DOHH2 (cell line): ENCODE data around the gene GLDC.

Experiments
- CTCF ChIP-seq: fragments of 200-600 bp; sonication (generic); IDR thresholded peaks from one replicate; pipeline ENCODE4 v1.5.1; 2014; ENCODE audit warnings: antibody characterized with exemption, mild to moderate bottlenecking, low read depth, low read length; ENCODE audit not compliant: poor library complexity, severe bottlenecking
- EZH2phosphoT487 ChIP-seq: fragments of 200-600 bp; sonication (generic); IDR thresholded peaks from 2 replicates; pipeline ENCODE4 v1.6.1; 2017; ENCODE audit warnings: borderline replicate concordance, mild to moderate bottlenecking, antibody characterized with exemption, low read length, moderate library complexity, mixed read lengths

GRCh38 chr9:6549106-6549800, 96.3 kb downstream of the GLDC start:
- TF ChIP-seq CTCF (no peak), EZH2phosphoT487 (no peak)
